H9 (cell line): ENCODE results near the gene PCCA. TPM values are rescaled to one million over a fixed set of nuclear protein-coding genes. Genes with fewer than 3 reads are reported as not detected.

ENCODE experiments used
- DNase-seq: peaks from one replicate; pipeline ENCODE4 v3.0.0-alpha.2; 2017
- H2AFZ ChIP-seq: one replicate; pipeline ENCODE4 v1.6.1; 2013; ENCODE audit warnings: mild to moderate bottlenecking, low read length, control low read depth, moderate library complexity
- H2AK5ac ChIP-seq: 2 replicates; pipeline ENCODE4 v1.6.1; 2013; ENCODE audit warnings: low read length, control low read depth, mixed read lengths; ENCODE audit not compliant: insufficient read length
- H2BK120ac ChIP-seq: one replicate; pipeline ENCODE4 v1.6.1; 2013; ENCODE audit warnings: low read depth, mild to moderate bottlenecking, low read length, control low read depth, inconsistent platforms; ENCODE audit not compliant: poor library complexity, severe bottlenecking
- H2BK12ac ChIP-seq: 2 replicates; pipeline ENCODE4 v1.6.1; 2013; ENCODE audit warnings: low read length, control low read depth, mixed read lengths, low read depth; ENCODE audit not compliant: insufficient read length
- H2BK15ac ChIP-seq: 2 replicates; pipeline ENCODE4 v1.6.1; 2013; ENCODE audit warnings: low read depth, low read length, control low read depth
- H2BK20ac ChIP-seq: one replicate; pipeline ENCODE4 v1.6.1; 2013; ENCODE audit warnings: low read depth, mild to moderate bottlenecking, low read length, control low read depth, inconsistent platforms; ENCODE audit not compliant: poor library complexity, severe bottlenecking
- H2BK5ac ChIP-seq: 2 replicates; pipeline ENCODE4 v1.6.1; 2013; ENCODE audit warnings: low read length, control low read depth, mixed read lengths; ENCODE audit not compliant: insufficient read length
- H3K14ac ChIP-seq: 2 replicates; pipeline ENCODE4 v1.6.1; 2013; ENCODE audit warnings: low read length, control low read depth; ENCODE audit not compliant: insufficient read depth
- H3K18ac ChIP-seq: 2 replicates; pipeline ENCODE4 v1.6.1; 2013; ENCODE audit warnings: low read depth, mild to moderate bottlenecking, mixed read lengths, low read length, control low read depth; ENCODE audit not compliant: insufficient read length
- H3K23ac ChIP-seq: 2 replicates; pipeline ENCODE4 v1.6.1; 2013; ENCODE audit warnings: low read length, control low read depth, mixed read lengths, low read depth; ENCODE audit not compliant: insufficient read length
- H3K23me2 ChIP-seq: 2 replicates; pipeline ENCODE4 v1.6.1; 2013; ENCODE audit warnings: low read depth, mild to moderate bottlenecking, mixed read lengths, low read length, control low read depth; ENCODE audit not compliant: insufficient read length, poor library complexity, severe bottlenecking
- H3K27ac ChIP-seq: 2 replicates; pipeline ENCODE4 v1.5.1; 2013; ENCODE audit warnings: low read length, control low read depth, mixed read lengths, low read depth; ENCODE audit not compliant: insufficient read length
- H3K27me3 ChIP-seq: 2 replicates; pipeline ENCODE4 v1.6.1; 2013; ENCODE audit warnings: low read length, control low read depth, inconsistent platforms; ENCODE audit not compliant: insufficient read depth
- H3K4ac ChIP-seq: 2 replicates; pipeline ENCODE4 v1.6.1; 2013; ENCODE audit warnings: low read depth, mild to moderate bottlenecking, control low read depth, inconsistent platforms, low read length, moderate library complexity
- H3K4me1 ChIP-seq: 2 replicates; pipeline ENCODE4 v1.6.1; 2013; ENCODE audit warnings: low read length, control low read depth, inconsistent platforms; ENCODE audit not compliant: insufficient read depth
- H3K4me2 ChIP-seq: 2 replicates; pipeline ENCODE4 v1.6.1; 2013; ENCODE audit warnings: low read length, control low read depth, mixed read lengths; ENCODE audit not compliant: insufficient read length, insufficient read depth
- H3K56ac ChIP-seq: 2 replicates; pipeline ENCODE4 v1.6.1; 2013; ENCODE audit warnings: low read depth, mild to moderate bottlenecking, mixed read lengths, low read length, control low read depth; ENCODE audit not compliant: insufficient read length
- H3K79me1 ChIP-seq: 2 replicates; pipeline ENCODE4 v1.6.1; 2013; ENCODE audit warnings: low read depth, mild to moderate bottlenecking, moderate library complexity, low read length, control low read depth, inconsistent platforms; ENCODE audit not compliant: insufficient read depth, poor library complexity, severe bottlenecking
- H3K79me2 ChIP-seq: 2 replicates; pipeline ENCODE4 v1.6.1; 2013; ENCODE audit warnings: low read length, control low read depth, inconsistent platforms; ENCODE audit not compliant: insufficient read depth
- H3K9ac ChIP-seq: 2 replicates; pipeline ENCODE4 v1.6.1; 2013; ENCODE audit warnings: low read length, control low read depth, mixed read lengths; ENCODE audit not compliant: insufficient read length; ENCODE audit errors: extremely low read depth
- H3K9me3 ChIP-seq: one replicate; pipeline ENCODE4 v1.6.1; 2013; ENCODE audit warnings: low read depth, low read length, inconsistent platforms; ENCODE audit not compliant: control insufficient read depth
- H3T11ph ChIP-seq: one replicate; pipeline ENCODE4 v1.6.1; 2013; ENCODE audit warnings: mild to moderate bottlenecking, low read length, control low read depth, inconsistent platforms
- H4K20me1 ChIP-seq: one replicate; pipeline ENCODE4 v1.6.1; 2013; ENCODE audit not compliant: control insufficient read depth, insufficient read length, insufficient read depth
- H4K5ac ChIP-seq: 2 replicates; pipeline ENCODE4 v1.6.1; 2013; ENCODE audit warnings: low read depth, mild to moderate bottlenecking, mixed read lengths, low read length, control low read depth; ENCODE audit not compliant: insufficient read length
- H4K8ac ChIP-seq: replicated peaks from 2 replicates; pipeline ENCODE4 v1.6.1; 2013; ENCODE audit warnings: low read length, control low read depth, mixed read lengths, low read depth; ENCODE audit not compliant: insufficient read length
- H4K91ac ChIP-seq: 2 replicates; pipeline ENCODE4 v1.6.1; 2013; ENCODE audit warnings: low read depth, mild to moderate bottlenecking, moderate library complexity, mixed read lengths, low read length, control low read depth; ENCODE audit not compliant: insufficient read length
- H3K27ac Mint-ChIP-seq, 3 experiments: 2 replicates in 2 of 3; 3 replicates in 1 of 3; pipeline ENCODE4 v1.8.0; 2020 to 2021; ENCODE audit warnings: mixed read lengths in 3 of 3, mild to moderate bottlenecking in 1 of 3, moderate library complexity in 1 of 3
- H3K27me3 Mint-ChIP-seq: 2 replicates; pipeline ENCODE4 v1.8.0; 2021; ENCODE audit warnings: low read depth, mild to moderate bottlenecking, moderate library complexity, mixed read lengths
- H3K36me3 Mint-ChIP-seq, 3 experiments: 2 replicates in 2 of 3; 3 replicates in 1 of 3; pipeline ENCODE4 v1.8.0; 2020 to 2021; ENCODE audit warnings: low read depth in 3 of 3, mixed read lengths in 3 of 3; ENCODE audit not compliant: insufficient read depth in 1 of 3
- H3K4me1 Mint-ChIP-seq, 2 experiments: 2 replicates each; pipeline ENCODE4 v1.8.0; 2020; ENCODE audit warnings: mixed read lengths in 2 of 2
- H3K4me3 Mint-ChIP-seq, 2 experiments: 2 replicates in 1 of 2; 3 replicates in 1 of 2; pipeline ENCODE4 v1.8.0; 2020 to 2021; ENCODE audit warnings: mild to moderate bottlenecking in 2 of 2, mixed read lengths in 2 of 2, moderate library complexity in 1 of 2
- H3K9me3 Mint-ChIP-seq, 2 experiments: 2 replicates in 1 of 2; 3 replicates in 1 of 2; pipeline ENCODE4 v1.8.0; 2020; ENCODE audit warnings: mild to moderate bottlenecking in 2 of 2, mixed read lengths in 2 of 2, moderate library complexity in 1 of 2
- CTCF ChIP-seq: fragments of 200-600 bp; sonication (generic); conservative IDR thresholded peaks from 3 replicates; pipeline ENCODE4 v1.8.0; 2021; ENCODE audit warnings: antibody characterized with exemption, mild to moderate bottlenecking
- WGBS: extraction: QIAGEN DNeasy Blood & Tissue Kit; methylation state at CpG from one replicate; pipeline ENCODE4 v1.1.7; 2013; ENCODE audit warnings: missing lambda C conversion rate, low lambda C conversion rate, mixed read lengths; ENCODE audit not compliant: insufficient read length; ENCODE audit errors: extremely low coverage; 5-methylcytosine and 5-hydroxymethylcytosine counted together
- total RNA-seq: library from RNA; stranded (reverse); gene quantifications from 2 replicates; pipeline ENCODE4 v1.2.1, GENCODE V29; 2021

Gene PCCA
- total RNA-seq, 1 experiment from 2014 or later, result 56.5 TPM

- peaks cover 8 to 9% of the 10 kb centered on the region in 2 experiments; a peak in 3 of 5 replicates for H3K9me3 Mint-ChIP-seq
- no peak overlapping the region for H4K91ac ChIP-seq
Observed at GRCh38 chr13:100493418-100493817, 404.5 kb downstream of the PCCA start.

More at GRCh38 chr13:100493418-100493817, 404.5 kb downstream of the PCCA start:
- Histone ChIP-seq H3K56ac (no peak overlapping the region), H2BK20ac (no peak overlapping the region), H3K23me2 (no peaks in the 10 kb centered on the region), H3K18ac (no peak overlapping the region), H3K4me2 (no peak overlapping the region), H2AFZ (no peak overlapping the region), H3K9me3 (no peaks in the 10 kb centered on the region), H2BK15ac (no peak overlapping the region), H2BK5ac (no peak overlapping the region), H2AK5ac (no peak overlapping the region), H3K27me3 (no peaks in the 10 kb centered on the region), H3K79me2 (no peaks in the 10 kb centered on the region), H3K23ac (no peak overlapping the region), H3K14ac (no peak overlapping the region), H4K8ac (no peak overlapping the region), H3T11ph (no peak overlapping the region), H3K9ac (no peak overlapping the region), H3K4ac (no peak overlapping the region), H4K5ac (no peak overlapping the region), H4K20me1 (no peaks in the 10 kb centered on the region), H3K27ac (no peak overlapping the region), H3K79me1 (no peaks in the 10 kb centered on the region), H2BK120ac (no peak overlapping the region), H3K4me1 (peaks cover 7% of the 10 kb centered on the region; the same call in 1 of the 2 replicates), H2BK12ac (no peak overlapping the region)
- WGBS, result no CpG with 5 or more reads among the region's 7 CpGs
- Mint-ChIP-seq H3K4me3 (no peak overlapping the region), H3K4me1 (peaks cover 31 to 35% of the 10 kb centered on the region in 2 experiments), H3K36me3 (peaks cover 5 to 25% (median 17%) of the 10 kb centered on the region in 3 experiments), H3K27ac (no peak overlapping the region; a peak in 1 of 7 replicates), H3K27me3 (no peaks in the 10 kb centered on the region; the same call in 1 of the 2 replicates)
- no peak for DNase-seq
- TF ChIP-seq CTCF, result no peak
